NK-92 treated with Interleukin-12 subunit alpha and Interleukin-12 subunit beta, amount 100 ng/mL, for 24 hours (cell line): ENCODE measurements around the gene FBXW7.

ENCODE experiments used
- DNase-seq: peaks from one replicate; lab custom pipeline; 2025; lab: John Stamatoyannopoulos, UW

Gene FBXW7

GRCh38 chr4:152369902-152370295, 166.0 kb downstream of the FBXW7 start:
- no peak for DNase-seq

DNA sequence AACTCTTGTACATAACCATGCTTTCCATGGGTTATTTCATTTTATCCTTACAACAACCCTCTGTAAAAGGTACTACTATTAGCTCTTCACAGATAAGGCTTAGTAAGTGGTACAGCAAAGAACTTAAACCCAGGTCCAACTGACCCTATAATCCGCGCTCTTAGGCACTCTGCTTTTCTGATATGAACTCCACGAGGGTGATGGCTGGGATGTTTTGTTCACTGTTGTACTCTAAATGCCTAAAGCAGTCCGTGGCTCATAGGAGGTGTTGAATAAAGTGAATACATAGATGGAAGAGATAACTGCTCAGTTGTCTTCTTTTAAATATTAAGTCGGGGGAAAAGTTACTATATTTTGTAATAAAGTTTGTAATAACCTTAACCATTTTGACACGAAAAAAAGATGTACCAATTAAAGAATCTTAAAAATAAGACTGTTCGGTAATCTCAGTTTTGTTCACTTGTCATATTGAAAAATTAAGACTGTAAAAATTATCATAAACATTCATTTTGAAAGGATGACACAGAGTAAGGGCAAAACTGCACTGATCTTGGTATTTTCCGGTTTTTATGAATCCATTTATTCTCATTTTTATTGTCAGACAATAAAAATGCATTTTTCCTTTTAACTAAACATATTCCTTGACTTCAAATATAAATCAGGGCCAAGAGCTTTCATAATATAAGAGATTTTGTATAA, 166.5 kb downstream of the FBXW7 start:
- no peak for DNase-seq

DNA sequence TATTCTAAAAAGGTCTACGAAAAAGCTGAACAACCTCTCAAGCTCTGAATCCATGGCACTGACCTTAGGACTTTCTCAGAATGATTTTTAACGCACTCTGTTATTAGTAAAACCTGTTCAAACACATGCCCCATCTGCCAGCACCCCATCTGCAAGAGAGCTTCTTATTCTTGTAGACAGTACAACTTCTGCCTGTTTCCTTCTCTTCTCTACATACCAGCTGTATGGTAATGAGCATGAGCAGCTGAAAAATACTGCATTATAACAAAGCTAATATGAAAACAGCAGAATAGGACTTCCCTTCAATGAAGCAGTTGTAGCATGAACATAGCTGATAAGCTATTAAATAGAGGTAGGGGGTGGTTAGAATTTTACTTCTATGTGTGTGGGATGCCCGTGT, 167.9 kb downstream of the FBXW7 start:
- no peak for DNase-seq

- DNase-seq, result no peak
Measured at GRCh38 chr4:152364883-152365282, 171.0 kb downstream of the FBXW7 start.

DNA sequence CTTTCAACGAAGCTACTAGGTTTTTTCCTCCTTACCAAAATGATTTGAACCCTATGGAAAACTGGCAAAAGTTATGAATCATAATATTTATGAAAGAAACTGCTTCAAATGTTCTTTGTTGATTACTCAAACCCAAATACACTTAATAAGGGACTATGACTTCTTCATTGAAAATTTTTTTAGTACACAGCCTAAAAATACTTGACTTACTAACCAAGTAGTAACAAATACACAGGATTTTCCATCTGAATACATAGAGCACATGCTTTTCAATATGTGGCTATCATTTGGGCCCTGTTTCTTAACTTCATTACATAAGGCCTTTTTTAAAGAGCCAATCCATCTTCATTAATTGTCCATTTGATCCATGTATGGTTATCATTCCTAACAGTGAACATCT, 171.5 kb downstream of the FBXW7 start:
- DNase-seq, result no peak

- DNase-seq, result no peak
Measured at GRCh38 chr4:152363904-152364303, 172.0 kb downstream of the FBXW7 start.

DNA sequence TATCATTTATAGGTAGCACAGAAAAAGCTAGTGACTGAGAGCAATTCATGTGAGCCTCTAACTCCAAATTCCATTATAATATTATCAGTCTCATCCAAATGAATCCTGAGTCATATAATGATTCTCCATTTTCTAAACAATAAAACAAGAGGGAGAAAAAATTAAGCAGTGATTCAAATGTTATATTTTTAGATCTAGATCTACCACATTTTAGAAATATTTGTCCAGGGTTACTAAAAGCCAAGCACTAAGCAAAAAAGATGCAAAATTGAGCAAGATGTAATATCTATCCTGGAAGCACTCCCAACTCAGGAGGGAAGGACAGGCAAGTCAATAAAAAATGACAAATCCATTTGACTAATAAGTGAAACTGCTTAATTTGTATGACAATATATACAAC, 172.8 kb downstream of the FBXW7 start:
- no peak for DNase-seq

DNA sequence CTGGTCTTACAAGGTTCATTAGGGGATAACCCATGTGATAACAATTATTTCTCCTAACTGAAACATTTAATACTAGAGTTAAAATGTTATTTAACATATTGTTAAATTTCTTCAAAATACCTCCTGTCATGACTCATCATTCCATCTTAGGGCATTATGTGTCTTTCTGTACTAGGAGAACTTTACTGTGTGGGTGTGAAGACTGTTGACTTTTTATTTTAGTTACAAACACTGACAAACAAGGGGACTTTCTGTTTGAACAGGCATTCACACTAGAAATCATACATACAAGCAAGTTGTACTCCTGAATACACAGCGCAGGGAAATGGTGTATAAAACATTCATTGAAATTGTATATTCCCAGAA, 175.9 kb downstream of the FBXW7 start:
- no peak for DNase-seq

DNA sequence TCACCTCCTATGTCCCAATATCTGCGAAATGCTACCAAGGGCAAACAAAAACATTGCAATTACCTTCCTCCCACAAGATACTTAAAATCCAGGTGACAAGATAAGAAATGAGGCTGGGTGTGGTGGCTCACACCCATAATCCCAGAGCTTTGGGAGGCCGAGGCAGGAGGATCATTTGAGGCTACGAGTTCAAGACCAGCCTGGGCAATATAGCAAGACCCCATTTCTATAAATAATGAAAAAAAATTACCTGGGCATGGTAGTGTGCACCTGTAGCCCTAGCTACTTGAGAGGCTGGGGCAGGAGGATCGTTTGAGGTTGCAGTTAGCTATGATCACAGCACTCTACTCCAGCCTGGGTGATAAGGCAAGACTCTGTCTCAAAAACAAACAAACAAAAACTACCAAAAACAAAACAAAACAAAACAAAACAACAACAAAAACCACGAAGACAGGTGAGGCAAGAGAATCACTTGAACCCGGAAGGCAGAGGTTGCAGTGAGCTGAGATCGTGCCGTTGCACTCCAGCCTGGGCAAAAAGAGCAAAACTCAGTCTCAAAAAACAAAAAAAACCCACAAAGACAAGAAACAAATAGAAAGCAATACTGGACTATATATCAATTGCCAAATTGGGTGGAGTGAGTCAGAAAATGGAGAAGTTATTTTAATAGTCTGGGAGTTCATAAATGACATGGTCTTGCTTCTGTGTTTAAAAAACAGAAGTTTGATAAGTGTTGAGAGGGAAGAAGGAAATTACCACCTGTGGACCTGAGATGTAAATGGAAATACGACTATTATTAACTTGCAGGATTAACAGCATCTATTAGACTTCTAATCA, 176.5 kb downstream of the FBXW7 start:
- no peak for DNase-seq

GRCh38 chr4:152357206-152357605, 178.7 kb downstream of the FBXW7 start:
- DNase-seq, result no peak

DNA sequence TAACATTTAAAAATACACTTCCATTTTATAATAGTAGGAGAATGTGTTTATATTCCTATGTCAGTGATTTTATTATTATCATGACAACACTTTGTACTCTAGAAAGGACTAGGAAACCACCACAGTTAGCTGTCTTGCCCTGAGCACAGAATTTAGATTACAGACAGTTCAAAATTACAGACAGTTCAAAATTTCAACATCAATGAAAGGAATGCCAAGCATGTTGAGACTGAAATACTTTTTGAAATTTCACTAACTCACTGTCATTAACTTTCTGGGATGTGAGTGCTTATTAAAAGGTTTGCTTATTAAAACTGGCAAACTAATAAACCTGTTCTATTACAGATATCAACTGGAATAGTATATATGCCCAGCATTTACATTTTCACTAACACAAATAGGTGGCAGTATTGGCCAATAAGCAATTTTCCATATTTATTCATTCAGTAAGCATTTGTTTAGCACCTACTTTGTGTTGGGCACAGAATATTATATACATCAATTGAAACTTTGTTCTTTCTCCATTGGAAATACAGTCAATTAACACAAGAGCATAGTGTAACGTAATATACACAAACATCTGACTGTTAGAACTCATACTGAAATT, 179.4 kb downstream of the FBXW7 start:
- DNase-seq, result no peak

GRCh38 chr4:152352622-152353116, 183.2 kb downstream of the FBXW7 start:
- DNase-seq, result no peak

- no peak for DNase-seq
Measured at GRCh38 chr4:152352215-152352614, 183.7 kb downstream of the FBXW7 start.

DNA sequence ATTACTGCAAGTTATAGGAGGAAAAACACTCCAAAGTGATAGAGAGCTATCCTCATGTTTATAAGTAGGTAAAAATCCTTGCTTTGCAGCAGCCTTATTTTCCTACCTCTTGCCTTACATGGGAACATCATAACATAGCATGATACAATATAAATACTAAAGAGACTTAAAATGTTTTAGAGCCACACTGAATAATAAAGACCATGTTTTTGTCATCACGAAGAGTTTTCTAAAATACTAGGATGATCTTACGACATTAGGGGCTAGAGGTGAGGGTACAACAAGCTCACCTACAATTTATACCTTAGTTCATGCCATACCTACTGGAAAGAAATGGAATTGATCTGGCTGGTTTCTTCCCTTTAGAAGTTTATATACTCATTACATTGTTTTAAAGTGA, 184.8 kb downstream of the FBXW7 start:
- DNase-seq, result no peak

- DNase-seq, result no peak
Measured at GRCh38 chr4:152348670-152349069, 187.2 kb downstream of the FBXW7 start.

- no peak for DNase-seq
Measured at GRCh38 chr4:152346979-152347378, 188.9 kb downstream of the FBXW7 start.

DNA sequence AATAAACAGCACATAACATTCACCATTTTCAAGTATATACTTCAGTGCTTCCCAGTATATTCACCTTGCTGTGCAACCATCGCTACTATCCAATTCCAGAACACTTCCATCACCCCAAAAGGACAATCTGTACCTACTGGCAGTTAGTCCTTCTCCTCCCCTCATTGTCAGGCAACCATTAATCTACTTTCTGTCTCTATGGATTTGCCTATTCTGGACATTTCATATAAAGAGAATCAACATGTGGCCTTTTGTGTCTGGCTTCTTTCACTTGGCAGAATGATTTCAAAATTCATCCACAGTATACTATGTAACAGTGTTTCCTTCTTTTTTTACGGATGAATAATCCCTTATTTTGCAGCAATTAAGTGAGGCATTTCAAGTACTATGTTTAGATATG, 189.4 kb downstream of the FBXW7 start:
- no peak for DNase-seq

DNA sequence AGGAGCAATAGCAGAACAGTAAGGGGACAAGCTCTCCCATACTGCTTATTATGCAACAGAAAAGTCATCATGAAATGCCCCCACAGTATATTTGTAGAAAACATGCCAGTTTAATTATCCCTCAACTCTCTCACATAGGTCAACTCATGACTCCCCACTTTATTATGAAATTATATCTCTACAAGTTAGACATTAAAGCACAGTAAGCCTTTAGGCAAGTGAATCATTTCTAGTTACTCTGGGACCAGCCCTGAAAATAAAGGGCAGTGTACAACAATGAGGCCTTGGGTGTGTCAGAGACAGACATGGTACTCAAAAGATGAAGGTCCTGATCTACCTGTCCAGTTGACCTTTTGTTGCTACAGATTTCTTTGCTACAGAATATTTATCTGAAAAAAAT, 191.9 kb downstream of the FBXW7 start:
- DNase-seq, result no peak

GRCh38 chr4:152342293-152342692, 193.6 kb downstream of the FBXW7 start:
- DNase-seq, result no peak

GRCh38 chr4:152340818-152341217, 195.1 kb downstream of the FBXW7 start:
- DNase-seq, result no peak

DNA sequence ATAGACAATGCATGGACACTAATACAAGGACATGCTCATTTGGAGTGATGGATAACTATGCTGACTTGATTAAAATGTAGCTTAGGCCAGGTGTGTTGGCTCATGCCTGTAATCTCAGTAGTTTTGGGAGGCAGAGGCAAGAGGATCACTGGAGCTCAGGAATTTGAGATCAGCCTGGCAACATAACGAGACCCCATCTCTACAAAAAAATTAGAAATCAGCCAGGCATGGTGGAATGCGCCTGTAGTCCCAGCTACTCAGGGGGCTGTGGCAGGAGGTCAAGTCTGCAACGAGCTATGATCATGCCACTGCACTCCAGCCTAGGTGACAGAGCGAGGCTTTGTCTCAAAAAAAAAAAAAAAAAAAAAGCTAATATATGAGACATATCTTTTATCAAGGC, 196.3 kb downstream of the FBXW7 start:
- no peak for DNase-seq

DNA sequence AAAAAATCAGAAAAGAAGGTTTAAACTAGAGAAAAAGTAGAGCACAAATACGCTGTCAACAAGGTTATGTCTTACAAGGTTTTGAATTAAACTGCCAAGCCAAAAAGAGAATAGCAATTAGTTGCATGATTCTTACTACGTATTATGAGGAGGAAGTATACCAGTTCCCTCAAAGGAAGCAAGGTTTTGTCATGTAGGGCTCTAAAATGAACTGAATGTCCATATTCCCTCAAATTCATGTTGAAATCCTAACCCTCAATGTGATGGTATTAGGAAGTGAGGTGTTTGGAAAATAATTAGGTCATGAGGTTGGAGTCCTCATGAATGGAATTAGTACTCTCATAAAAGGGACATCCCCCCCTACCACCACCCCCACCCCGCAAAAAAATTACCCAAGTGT, 201.0 kb downstream of the FBXW7 start:
- DNase-seq, result no peak

GRCh38 chr4:152331042-152331441, 204.8 kb downstream of the FBXW7 start:
- no peak for DNase-seq
